HG03558 (cell line): ENCODE measurements around the gene AKR1B15.
"Not testable (repeated sequence)": the region's sequence is repeated elsewhere in the genome, so short reads cannot be mapped to it uniquely, and the experiment has no call there.

Source experiments
- ATAC-seq: cut with Tn5 transposase; IDR thresholded peaks from one replicate; pipeline ENCODE4 v1.9.1; 2021; ENCODE audit warnings: moderate number of reproducible peaks; ENCODE audit not compliant: unreplicated experiment; ENCODE audit errors: extremely low read depth

AKR1B15 gene

DNA sequence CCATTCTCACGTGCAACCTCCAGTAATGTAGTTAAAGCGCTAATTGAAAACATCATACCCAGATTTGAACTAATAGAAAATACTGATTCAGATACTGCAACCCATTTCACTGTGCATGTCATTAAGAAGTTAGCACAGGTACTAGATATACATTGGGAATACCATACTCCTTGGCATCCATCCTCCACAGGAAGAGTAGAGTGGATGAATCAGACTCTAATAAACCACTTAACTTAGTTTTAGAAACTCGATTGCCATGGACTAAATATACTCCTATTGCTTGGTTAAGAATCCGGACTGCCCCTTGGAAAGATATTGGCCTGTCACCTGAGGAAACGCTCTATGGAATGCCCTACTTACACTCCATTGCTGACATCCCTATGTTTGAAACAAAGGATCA, 9.5 kb downstream of the AKR1B15 start:
- no peak for ATAC-seq

DNA sequence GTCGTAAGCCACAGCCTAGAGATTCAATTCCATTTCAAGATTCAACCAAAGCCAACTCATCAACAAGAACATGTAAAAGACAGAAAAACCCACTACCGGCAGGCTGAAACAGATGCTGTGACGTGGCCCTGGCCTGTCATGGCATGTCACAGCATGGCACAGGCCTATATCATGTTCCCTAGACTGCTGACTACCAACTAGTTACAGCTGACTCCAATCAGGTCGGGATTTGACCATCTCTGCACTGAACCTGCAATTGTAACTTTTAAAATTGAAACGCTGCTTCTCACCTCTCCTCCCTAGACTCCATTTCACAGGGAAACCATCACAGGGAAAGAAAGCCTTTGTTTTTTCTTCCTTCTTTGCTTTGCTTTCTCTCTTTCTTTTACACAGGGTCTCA, 12.7 kb downstream of the AKR1B15 start:
- ATAC-seq: not testable (repeated sequence)

DNA sequence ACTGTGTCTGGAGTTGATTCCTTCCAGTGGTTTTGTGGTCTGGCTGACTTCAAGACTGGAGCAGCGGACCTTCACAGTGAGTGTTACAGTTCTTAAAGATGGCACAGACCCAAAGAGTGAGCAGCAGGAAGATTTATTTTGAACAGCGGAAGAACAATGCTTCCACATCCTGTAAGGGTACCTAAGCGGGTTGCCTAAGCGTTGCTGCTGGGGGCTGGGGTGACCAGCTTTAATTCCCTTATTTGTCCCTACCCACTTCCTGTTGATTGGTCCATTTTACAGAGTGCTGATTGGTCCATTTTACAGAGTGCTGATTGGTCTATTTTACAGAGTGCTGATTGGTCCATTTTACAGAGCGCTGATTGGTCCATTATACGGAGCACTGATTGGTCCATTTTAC, 13.2 kb downstream of the AKR1B15 start:
- ATAC-seq: no peak

DNA sequence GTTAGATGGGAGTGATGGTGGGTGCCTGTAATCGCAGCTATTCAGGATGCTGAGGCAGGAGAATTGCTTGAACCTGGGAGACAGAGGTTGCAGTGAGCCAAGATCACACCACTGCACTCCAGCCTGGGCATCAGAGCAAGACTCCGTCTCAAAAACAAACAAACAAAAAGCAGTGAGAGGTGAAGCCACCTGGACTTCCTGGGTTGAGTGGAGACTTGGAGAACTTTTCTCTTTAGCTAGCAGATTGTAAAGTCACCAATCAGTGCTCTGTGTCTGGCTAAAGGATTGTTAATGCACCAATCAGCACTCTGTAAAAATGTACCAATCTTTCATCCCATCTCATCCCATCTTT, 14.5 kb downstream of the AKR1B15 start:
- ATAC-seq: not testable (repeated sequence)

DNA sequence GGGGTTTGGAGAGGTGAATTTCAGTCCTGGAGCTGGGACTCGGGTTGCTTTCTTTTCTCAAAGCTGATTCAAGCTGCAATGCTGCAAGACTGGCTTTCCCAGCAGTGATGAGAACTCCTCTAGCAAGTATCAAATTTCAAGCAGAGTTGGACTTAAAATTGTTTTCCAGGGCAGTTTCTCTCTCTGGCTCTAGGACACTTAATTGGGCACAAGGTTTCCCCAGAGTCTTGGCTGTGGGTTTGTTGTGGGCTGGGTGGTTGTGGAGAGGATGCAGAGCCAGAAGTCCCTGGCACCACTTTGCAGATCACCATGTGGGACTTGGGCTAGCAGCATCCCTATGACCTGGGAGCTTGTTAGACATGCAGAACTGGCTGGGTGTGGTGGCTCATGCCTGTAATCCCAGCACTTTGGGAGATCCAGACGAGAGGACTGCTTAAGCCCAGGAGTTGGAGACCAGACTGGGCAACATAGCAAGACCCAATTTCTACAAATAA, 16.8 kb downstream of the AKR1B15 start:
- no peak for ATAC-seq

DNA sequence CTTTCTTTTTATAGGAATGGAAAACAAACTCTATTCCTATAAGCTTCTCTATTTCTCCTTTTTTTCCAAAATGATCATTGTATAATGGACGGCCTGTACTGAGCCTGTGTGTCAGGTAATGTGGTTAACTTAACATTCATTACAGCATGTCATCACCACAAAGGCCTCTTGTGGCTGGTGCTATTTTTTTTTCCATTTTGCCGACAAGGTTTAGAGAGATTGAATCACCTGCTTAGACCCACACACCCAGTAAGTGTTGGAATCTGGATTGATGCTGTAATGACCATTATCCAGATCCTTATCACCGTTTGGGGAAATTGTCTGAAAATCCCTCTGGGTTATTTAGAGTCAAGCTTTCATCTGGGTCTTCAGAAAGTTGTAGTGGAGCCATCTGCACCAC, 18.5 kb downstream of the AKR1B15 start:
- no peak for ATAC-seq

DNA sequence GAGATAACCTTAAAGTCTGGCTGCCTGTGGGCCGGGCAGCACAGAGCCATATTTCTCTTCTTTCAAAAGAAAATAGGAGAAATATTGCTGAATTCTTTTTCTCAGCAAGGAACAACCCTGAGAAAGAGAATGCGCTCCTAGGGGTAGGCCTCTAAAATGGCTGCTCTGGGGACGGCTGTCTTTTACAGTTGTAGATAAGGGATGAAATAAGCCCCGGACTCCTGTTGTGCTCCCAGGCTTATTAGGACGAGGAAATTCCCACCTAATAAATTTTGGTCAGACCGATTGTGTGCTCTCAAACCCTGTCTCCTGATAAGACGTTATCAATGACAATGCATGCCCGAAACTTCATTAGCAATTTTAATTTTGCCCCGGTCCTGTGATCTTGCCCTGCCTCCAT, 21.1 kb downstream of the AKR1B15 start:
- not testable (repeated sequence) for ATAC-seq

DNA sequence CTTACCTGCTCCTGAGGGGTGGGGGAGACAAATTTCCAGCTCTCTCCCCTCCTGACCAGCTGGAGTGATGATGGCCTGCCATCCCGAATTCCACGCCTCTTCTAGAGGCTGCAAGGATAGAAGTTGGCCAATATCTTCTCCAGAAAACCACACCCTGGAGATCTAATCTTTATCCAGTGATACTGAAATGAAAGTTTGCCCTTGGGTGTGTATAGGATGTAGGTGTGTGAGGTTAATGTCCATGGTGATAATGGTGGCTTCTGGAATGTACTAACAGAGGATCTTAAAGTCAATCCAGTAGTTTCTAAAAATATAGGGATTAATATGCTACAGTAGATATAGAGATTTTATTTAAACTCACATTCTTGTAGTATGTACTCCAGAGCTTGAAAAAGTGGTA, 22.2 kb downstream of the AKR1B15 start:
- no peak for ATAC-seq

DNA sequence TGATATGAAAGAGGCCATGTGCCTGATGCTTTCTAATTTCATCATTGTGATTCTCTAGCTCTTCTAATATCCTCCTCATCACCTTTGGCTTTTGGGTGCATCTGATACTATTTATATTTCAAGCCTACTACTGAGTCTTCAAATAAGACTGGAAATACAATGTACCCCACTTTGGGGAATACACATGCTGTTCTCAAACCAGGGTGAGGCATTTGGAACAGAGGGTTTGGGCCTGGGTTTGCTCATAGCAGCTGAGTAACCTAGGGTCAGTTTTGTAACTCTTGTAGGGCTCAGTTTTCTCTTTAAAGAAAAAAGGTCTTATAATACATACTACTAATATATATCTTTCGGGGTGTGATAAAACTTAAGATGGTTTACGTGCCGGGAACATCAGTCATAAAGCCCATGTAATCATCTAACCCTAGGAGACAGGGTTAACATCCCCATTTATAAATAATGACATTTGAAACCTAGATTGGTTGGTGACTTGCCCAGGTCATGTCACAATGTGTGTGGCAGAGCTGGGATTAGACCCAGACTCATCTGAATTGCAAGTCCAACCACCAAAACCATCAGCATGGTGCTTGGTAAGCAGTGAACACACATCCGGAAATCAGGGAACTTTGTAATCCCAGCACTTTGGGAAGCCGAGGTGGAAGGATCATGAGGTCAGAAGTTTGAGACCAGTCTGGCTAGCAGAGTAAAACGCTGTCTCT, 23.0 kb downstream of the AKR1B15 start:
- no peak for ATAC-seq

DNA sequence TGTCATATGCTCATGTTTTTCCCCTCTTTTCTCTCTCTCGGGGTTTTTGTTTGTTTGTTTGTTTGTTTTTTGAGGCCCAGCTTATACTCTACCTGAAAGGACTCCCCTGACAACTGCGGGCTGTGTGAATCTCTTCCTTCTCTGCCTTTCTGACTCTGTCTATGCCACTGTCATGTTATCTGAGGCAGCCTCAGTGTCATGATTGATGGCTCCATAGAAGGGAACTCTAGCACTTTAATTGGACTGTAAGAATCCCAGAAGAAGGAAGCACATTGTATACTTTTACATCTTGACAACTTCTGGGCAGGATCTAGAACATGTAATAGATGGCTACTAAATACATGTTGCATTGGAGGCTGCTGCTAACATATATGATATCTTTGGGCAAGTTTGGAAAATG, 25.4 kb downstream of the AKR1B15 start:
- no peak for ATAC-seq

DNA sequence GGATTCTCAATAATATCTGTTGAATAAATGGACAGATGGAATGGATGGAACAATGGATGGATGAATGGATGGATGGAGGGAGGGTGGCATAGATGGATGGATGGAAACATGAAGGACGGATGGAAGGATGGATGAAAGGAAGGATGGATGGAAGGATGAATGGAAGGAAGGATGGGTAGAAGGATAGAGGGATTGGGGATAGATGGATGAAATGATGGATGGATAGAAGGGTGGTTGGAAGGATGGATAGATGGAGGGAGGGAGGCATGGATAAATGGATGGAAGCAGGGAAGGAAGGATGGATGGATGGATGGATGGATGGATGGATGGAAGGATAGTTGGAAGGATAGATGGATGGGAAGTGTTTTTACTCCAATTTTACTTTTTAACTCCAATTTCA, 35.4 kb downstream of the AKR1B15 start:
- no peak for ATAC-seq

DNA sequence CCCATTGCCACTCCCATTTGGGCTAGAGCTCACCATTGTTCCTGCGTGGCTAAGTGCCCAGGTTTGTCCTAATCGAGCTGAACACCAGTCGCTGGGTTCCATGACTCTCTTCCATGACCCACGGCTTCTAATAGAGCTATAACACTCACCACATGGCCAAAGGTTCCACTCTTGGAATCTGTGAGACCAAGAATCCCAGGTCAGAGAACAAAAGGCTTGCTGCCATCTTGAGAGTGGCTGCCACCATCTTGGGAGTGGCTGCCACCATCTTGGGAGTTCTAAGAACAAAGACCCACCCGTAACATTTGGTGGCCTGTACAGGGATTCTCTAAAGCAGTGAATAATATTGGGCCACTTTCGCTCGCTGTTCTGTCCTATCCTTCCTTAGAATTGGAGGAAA, 37.0 kb downstream of the AKR1B15 start:
- ATAC-seq: no peak

DNA sequence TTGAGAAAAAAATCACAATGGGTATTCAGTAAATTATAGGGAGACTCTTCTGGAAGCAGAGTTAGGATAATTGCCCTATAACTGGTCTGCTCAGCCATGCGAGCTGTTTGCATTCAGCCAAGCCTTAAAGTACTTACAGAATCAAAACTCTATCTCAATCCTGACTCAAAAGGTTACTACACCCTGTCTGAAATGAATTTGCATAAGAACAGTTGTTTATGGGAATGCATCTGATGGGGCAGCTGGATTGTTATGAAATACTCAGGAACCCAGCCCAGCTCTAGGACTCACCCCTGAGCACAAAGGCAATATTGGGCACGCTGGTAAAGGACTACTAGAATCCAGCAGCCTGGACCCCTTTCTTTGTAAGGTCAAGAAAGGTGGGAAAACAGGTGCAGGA, 38.8 kb downstream of the AKR1B15 start:
- ATAC-seq: no peak

DNA sequence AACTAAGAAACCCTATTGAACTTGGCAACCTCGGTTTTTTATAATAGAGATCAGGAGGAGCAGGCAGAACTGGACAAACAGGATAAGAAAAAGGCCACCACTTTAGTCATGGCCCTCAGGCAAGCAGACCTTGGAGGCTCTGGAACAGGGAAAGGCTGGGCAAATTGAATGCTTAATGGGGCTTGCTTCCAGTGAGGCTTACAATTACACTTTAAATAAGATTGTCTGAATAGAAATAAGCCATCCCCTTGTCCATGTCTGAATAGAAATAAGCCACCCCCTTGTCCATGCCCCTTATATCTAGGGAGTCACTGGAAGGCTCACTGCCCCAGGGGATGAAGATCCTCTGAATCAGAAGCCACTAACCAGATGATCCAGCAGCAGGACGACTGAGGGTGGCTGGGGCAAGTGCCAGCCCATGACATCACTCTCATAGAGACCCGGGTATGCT, 40.6 kb downstream of the AKR1B15 start:
- ATAC-seq: no peak

DNA sequence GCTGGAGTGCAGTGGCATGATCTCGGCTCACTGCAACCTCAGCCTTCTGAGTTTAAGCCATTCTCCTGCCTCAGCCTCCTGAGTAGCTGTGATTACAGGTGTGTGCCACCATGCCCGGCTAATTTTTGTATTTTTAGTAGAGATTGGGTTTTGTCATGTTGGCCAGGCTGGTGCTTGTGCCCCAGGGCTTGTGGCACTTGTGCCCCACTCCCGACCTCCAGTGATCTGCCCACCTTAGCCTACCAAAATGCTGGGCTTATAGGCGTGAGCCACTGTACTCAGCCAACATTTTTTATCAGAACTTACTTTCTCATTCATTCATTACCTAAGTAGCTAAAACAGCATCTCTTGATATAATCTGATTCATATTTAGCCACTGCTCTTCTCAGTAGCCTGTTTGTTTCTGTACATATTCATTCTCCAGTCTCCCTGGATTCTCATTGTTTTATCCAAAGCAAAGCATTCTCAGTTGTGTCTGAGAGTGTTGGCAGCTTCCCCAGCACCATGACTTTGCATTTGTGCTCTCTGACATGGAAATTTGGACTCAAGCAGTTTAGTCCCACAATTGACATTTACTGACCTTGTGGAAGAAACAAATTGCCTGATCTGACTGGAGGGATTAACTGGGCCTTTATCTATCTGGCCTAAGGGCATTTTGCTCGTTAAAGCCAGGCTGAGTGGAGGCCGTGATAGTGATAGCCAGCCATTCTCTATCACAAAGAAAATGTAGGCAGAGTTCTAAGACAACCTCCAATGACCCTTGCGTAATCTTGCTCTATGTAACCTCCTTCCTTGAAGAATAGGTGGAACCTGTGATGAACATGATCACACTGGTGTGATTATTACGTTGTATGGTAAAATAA, 44.9 kb downstream of the AKR1B15 start:
- ATAC-seq: no peak

DNA sequence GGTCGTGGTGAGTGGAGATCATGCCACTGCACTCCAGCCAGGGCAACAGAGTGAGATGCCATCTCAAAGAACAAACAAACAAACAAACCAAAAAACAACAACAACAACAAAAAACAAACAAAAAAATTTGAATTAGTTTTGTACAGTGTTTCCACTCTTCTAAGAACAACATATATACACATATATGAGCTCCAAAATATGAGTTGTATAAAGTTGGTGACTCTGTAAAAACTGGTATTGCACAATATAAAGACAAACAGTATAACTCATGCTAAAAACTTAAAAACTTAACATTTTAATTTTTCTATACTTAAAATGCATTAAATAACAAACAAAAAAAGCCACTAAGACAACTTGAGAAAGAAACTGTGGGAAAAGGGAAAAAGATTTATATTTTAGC, 46.0 kb downstream of the AKR1B15 start:
- no peak for ATAC-seq

DNA sequence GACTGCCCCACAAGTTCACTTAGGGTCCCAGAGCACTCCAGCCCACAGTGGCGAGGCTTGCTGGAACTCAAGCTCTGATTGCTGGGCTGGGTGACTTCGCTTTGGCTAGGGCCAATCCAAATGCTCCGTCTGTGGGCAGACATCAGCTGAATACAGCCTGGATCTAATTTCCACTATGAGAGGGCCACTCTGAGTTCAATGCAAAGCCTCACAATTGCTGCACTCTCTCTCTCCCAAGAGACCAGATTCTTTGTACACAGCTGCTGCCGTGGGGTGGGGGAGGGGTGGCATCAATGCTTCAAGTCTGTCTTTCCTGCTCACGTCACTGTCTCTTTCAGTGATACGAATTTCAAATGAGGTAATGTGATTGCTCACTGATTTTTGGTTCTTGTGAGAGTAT, 50.5 kb downstream of the AKR1B15 start:
- no peak for ATAC-seq

DNA sequence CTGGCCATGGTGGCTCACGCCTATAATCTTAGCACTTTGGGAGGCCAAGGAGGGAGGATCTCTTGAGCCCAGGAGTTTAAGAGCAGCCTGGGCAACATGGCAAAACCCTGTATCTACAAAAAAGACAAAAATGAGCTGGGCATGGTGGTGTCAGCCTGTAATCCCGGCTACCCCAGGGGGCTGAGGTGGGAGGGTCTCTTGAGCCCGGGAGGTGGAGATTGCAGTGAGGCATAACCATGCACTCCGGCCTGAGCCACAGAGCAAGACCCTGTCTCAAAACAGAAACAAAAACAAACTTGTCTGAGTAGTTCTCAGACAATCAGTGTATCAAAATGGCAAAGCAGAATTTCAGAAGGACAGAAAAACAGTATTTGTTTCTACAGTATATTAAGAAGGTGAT, 52.5 kb downstream of the AKR1B15 start:
- no peak for ATAC-seq

DNA sequence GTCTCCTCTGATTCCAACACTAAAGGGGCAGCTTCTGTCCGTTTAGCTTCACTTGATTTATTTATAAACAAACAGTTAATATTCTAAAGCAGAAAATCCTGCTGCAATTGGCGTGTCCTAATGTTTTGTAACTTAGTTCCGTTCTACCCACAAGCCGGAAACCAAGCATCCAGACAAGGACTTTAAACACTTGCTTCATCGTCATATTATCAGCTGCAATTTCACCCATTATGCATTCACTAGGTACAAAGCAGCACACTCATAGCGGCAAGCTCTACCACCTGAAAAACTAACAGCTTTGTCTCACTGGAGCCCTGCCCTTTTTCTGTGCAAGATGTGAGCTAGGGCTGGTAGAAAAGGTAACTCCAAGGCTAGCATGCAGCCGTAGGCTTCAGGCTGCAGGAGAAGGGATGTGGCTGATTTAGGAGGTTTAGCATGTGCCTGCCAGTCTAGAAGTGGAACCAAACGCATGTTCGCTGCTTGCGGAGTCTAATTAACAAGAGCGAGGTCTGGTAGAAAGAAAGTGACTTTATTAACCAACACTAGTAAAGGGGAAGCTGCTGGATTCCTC, 54.1 kb downstream of the AKR1B15 start:
- no peak for ATAC-seq

DNA sequence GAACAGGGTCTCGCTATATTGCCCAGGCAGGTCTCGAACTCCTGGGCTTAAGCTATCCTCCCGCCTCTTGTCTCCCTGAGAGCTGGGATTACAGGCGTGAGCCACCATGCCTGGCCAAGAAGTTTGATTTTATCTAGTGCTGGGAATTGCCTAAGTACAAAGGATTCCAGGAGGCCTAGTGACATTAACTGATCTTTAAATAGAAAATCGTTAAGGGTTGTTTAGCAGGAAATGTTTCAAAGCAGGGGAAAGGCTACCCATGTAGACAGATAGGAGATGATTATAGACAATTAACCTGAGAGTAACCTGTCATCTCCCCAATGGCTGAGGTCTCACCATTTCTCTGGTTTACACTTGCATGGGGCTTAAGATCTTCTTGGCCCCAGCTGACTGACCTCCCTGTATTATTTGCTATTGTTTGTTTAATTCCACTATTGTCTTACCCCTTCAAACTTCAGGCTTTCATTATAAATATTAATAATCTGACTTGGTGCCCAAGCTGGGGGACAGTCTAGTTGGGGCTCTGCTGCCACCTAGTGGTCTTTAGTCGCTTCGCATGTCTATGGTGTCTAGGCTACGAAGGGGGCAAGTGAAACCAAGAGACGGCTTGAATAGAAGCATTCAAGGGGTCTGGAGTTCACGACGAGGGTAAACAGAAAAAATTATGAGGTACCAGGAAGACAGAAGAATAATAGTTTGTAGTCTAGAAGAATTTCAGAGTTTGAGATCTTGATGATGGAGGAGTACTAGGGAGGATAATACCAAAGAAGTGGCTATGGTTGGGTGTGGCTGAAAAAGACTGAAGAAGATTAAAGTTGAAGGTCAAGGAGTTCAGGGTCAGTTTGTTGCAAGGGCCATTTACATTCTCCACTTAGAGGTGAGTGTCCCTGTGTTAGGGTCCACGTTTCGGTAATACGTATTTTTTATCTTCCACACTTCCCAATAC, 57.3 kb downstream of the AKR1B15 start:
- ATAC-seq: no peak
